Activated CD4-positive, alpha-beta T cell treated with anti-CD3 and anti-CD28 coated beads for 24 hours (primary cell): ENCODE data around the gene METAP1D.
"Not testable (repeated sequence)": the region's sequence is repeated elsewhere in the genome, so short reads cannot be mapped to it uniquely, and the experiment has no call there.

Experiments used
- DNase-seq, 2 donors: peaks; one replicate each; pipeline ENCODE4 v3.0.0-alpha.2; 2020; ENCODE audit warnings: low read depth in 2 of 2

The METAP1D gene

DNA sequence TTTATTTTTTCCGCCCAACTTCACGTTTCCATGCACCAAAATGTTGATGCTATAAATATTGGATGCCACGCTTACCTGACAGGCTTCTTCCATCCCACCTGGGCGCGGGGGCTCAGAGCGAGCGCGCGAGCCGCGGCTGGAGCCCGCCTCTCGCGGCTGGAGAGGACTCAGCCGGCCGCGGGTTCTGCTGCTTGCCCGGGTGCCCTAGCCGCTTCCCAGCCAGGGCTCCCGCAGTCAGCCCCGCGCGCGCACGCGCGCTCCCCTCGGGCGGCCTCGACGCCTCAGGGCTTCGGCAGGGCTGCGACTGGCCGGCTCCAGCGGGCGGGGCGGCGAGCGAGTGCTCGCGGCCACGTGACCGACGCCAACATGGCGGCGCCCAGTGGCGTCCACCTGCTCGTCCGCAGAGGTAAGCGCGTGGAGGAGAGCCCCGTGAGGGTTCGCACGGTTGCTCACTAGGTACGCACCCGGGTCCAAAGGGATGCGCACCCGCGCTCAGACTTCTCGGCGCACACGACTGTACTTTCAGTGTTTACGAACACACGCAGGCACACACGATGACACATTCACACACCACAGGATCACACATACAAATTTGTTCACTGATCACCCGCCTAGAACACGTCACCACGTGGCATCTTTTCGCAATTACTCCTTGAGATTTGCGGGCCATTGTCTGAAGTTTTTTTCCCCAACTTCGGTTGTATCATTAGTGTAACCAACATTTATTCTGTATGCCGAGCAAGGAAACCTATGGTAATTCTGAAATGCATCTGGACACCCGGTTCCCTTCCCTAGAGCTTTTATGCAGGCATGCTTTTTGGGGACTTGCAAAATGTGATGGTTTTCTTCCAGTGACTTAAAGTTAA is at the start of gene METAP1D:
Gene METAP1D, plus strand, starts transcription at position 350 of the 866 bp plus-strand sequence. Its CDS starts 17 bp downstream, at position 367.
- peak; percentile 74 to 76 for DNase-seq

DNA sequence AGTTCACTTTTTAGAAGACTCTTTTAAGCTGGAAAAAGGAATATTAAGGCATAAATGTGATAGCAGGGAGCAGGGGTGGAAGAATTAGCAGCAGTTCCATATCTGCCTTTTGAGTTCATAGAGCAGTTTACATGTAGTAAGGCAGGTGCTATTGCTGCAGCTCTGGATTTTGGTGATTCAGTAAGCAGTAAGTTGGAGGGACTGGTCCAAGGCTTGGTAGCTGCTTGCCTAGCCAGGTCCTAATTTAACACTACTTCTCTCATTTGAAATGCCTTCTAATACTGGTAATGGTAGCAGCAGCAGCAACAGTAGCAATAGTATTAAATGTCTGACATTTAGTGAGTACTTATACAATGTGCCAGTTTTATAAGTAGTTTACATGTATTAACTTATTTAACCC is 47.5 kb upstream of the METAP1D start:
- DNase-seq, result no peak

DNA sequence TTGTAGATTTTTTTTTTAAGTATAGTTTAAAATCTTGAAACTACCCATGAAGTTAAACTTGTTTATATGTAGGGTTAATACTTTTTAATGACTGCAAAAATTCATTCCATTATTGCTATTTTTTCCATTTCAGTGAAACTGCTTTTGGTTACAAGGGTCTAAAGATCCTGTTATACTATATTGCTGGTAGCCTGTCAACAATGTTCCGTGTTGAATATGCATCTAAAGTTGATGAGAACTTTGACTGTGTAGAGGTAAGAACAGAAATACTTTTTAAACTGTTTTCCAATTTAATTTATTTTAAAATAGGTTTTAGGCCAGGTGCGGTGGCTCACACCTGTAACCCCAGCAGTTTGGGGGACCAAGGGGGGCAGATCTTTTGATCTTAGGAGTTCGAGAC is 47.0 kb upstream of the METAP1D start:
- DNase-seq, result no peak

- DNase-seq, result no peak
These were observed 43.5 kb upstream of the METAP1D start for GRCh38 chr2:171956135-171956825.

- DNase-seq, result no peak
These were observed 42.7 kb upstream of the METAP1D start for GRCh38 chr2:171957061-171957460.

GRCh38 chr2:171958475-171958874 is 41.3 kb upstream of the METAP1D start:
- no peak for DNase-seq

- DNase-seq, result no peak
These were observed 39.8 kb upstream of the METAP1D start for GRCh38 chr2:171959998-171960397.

DNA sequence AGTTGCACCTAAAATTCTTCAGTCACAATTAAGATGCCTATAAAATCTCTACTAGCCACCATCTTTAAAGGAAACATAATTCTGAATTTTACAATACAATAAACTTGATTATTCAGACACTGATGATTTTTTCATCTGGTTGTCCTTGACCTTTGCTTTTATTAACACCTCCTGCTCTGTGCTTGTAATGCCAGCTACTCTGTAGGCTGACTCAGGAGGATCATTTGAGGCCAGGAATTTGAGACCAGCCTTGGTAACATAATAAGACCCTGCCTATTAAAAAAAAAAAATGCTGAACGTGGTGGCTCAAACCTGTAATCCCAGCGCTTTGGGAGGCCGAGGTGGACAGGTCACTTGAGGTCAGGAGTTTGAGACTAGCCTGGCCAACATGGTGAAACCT is 39.2 kb upstream of the METAP1D start:
- no peak for DNase-seq

GRCh38 chr2:171963198-171963597 is 36.6 kb upstream of the METAP1D start:
- no peak for DNase-seq

DNA sequence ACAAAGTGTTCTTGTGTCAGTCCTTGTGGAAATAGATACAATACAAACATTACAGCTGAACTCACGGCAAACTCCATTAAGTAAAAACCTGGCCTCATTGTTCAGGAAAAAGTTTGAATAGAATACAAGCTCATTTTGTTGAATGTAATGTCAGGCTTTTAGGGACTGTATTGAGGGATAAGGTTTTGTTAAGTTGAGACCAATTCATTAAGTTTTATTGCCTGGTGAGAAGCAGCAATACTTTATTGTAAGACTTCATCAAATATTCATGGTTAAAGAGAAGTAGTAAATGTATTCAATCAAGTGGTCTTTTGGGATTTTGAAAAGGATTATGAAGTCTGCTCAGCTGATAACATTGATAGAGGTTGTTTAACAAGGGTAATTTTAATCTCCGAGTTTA is 35.4 kb upstream of the METAP1D start:
- no peak for DNase-seq

DNA sequence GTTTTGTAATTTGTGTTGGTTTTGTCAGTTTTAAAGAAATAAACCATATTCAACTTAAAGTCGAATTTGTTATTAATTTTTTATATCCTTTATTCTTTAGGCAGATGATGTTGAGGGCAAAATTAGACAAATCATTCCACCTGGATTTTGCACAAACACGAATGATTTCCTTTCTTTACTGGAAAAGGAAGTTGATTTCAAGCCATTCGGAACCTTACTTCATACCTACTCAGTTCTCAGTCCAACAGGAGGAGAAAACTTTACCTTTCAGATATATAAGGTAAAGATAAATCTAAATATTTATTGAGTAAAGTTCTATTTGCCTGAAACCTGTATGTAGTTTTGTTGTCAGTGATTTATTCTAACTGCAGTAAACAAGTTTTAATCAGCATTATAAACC is 34.5 kb upstream of the METAP1D start:
- DNase-seq, result no peak

DNA sequence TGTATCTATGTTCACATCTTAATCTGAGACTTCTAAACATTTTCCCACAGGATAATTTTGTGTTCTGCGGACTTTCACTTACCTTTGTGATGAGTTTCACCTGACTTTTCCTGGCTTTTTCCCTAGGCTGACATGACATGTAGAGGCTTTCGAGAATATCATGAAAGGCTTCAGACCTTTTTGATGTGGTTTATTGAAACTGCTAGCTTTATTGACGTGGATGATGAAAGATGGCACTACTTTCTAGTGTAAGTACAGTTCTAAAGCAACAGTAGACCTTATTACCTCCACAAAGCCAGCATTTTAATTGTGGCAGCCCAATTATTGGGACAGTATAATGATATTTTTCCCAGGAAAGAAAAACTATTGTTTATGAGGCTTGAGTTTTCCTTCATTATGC is 34.1 kb upstream of the METAP1D start:
- DNase-seq, result no peak

DNA sequence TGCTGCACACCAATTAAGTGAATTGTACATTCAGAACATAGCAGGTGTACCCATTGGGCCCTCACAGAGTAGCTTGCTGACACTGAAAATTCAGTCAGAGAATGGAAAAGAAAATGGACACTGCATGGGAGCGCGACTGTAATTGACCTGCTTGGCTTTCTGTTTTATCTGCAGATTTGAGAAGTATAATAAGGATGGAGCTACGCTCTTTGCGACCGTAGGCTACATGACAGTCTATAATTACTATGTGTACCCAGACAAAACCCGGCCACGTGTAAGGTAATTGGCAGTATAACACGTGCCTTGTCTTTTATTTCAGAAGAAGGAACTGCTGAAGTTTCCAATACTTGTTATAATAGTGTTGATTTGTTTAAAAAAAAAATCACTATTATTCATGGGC is 33.5 kb upstream of the METAP1D start:
- DNase-seq, result no peak

DNA sequence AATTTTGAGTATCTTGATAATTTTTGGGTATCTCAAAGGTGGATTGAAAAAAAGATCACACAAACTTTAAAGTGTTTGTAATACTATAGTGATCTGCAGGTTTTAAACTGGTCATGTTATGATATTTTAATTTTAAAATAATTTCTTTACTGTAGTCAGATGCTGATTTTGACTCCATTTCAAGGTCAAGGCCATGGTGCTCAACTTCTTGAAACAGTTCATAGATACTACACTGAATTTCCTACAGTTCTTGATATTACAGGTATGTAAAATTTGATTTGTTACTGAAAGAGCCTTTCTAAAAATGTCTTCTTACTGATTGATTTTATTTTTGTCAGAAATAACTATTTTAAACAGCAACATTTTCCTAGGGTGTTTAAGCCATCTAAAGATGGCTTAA is 33.1 kb upstream of the METAP1D start:
- DNase-seq, result no peak

DNA sequence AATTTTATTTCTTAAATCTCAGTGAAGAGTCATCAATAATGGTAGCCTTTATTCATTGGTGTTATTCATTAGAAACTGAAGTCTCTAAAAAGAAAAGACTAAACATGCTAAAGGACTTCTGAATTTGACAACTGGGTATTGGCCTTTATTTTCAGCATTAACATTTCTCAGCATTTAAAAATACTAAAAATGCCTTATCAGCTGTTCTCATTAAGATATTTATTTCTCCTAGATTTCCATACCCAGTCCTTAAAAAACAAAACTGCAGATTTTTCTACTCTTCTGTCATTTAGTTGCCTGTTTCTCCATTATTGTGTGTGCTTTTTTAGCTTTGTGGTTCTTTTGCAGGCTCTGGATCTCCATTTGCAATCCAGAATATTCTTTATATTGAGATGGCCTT is 31.2 kb upstream of the METAP1D start:
- DNase-seq, result no peak

GRCh38 chr2:171972329-171972982 is 27.3 kb upstream of the METAP1D start:
- no peak for DNase-seq

- DNase-seq, result no peak
These were observed 20.6 kb upstream of the METAP1D start for GRCh38 chr2:171979103-171979502.

DNA sequence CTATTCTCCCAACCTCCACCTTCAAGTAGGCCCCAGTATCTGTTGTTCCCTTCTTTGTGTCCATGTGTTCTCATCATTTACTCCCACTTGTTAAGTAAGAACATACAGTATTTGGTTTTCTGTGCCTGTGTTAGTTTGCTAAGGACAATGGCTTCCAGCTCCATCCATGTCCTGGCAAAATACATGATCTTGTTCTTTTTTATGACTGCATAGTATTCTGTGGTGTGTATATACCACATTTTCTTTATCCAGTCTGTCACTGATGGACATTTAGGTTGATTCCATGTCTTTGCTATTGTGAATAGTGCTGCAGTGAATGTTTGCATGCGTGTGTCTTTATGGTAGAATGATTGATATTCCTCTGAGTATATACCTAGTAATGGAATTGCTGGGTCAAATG is 15.8 kb upstream of the METAP1D start:
- DNase-seq, result not testable (repeated sequence)

- DNase-seq, result no peak
These were observed 14.7 kb upstream of the METAP1D start for GRCh38 chr2:171985076-171985475.

- no peak for DNase-seq
These were observed 13.0 kb upstream of the METAP1D start for GRCh38 chr2:171986778-171987177.

- no peak for DNase-seq
These were observed 8.7 kb upstream of the METAP1D start for GRCh38 chr2:171991027-171991426.

DNA sequence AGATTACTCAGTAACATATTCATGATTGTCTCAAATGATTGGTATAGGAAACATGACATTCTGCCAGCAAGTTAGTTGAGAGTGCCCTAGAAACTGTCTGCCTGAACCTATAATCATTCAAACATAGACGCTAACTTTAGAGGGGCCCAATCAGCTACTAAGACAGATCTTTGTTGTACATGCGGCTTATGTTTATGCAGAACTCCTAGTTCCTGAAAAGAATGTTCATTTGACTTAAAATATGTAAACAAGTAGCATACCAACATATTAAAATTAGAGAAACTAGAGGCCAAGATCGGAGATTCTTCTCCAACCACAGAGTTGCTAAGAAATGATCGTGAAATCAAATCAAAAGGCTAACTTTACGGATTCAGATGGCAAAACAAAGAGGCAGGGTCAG is 4.2 kb upstream of the METAP1D start:
- DNase-seq, result no peak

GRCh38 chr2:171996021-171996420 is 3.7 kb upstream of the METAP1D start:
- no peak for DNase-seq
